SK-N-DZ (cell line): ENCODE results near the gene SOWAHB. TPM values are rescaled to one million over a fixed set of nuclear protein-coding genes. Genes with fewer than 3 reads are reported as not detected.

ENCODE experiments used
- DNase-seq: peaks from one replicate; pipeline ENCODE4 v3.0.0-alpha.2; 2015; ENCODE audit warnings: low spot score
- polyA plus RNA-seq, 2 experiments: library from polyadenylated mRNA; depleted of rRNA; stranded (reverse); fragments of >200 nt; gene quantifications; 2 replicates each; pipeline ENCODE4 v1.2.3, GENCODE V29; 2014

Gene SOWAHB, protein sequence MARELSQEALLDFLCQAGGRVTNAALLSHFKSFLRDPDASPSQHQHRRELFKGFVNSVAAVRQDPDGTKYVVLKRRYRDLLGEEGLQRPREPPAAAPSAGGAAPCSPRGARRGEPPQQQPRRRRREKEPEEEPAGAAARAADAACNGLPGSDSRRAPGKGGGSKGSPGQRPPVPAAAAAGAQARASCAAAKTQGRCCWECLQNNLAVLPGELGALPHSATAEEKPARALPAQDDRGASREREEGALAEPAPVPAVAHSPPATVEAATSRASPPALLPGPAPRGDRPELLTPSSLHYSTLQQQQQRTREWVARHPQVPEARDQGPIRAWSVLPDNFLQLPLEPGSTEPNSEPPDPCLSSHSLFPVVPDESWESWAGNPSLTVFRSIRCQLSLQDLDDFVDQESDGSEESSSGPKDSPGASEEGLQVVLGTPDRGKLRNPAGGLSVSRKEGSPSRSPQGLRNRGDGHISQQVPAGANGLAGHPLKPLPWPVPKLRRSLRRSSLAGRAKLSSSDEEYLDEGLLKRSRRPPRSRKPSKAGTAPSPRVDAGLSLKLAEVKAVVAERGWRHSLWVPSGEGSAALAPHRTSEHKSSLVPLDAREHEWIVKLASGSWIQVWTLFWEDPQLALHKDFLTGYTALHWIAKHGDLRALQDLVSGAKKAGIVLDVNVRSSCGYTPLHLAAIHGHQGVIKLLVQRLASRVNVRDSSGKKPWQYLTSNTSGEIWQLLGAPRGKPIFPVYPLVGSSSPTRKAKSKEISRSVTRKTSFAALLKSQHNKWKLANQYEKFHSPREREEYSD
- not detected in 2 replicates for polyA plus RNA-seq (2014; cell fraction: cytosol; rRNA removed)
- not detected in 2 replicates for polyA plus RNA-seq (2014; cell fraction: nucleus; rRNA removed)

DNA sequence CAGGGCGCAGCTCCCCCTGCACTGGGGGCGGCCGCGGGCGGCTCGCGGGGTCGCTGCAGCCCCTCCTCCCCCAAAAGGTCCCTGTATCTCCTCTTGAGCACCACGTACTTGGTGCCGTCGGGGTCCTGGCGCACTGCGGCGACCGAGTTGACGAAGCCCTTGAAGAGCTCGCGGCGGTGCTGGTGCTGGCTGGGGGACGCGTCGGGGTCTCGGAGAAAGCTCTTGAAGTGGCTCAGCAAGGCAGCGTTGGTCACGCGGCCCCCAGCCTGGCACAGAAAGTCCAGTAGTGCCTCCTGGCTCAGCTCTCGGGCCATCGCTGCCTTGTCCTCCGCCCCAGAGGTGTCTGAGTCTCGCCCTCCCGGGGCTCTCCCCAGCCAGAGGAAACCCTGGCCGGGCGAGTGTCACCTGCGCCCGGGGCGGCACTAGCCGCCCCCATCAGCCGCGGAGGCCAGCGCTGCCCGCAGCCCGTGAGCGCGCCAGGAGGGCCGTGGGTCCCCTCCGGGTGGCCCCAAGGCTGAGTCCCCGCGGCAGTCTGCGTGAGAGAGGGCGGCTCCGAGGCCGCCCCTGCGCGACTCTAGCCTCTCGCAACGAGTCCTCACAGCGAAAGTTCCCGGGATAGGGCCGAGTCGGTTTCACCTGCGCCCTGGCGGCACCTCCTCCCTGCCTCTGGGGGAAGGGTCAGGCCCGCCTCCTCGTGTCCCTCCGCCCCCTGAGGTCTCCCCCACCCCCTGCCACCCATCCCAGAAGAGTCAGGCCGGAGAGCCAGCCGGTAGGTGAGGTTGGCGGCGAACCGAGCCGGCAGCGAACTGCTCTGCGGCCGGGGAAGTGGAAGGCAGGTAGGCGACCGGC is at the start of gene SOWAHB:
Gene SOWAHB, minus strand, starts transcription at position 609 of the 849 bp plus-strand sequence. Its CDS starts 295 bp downstream, at position 314.
- no peak for DNase-seq

DNA sequence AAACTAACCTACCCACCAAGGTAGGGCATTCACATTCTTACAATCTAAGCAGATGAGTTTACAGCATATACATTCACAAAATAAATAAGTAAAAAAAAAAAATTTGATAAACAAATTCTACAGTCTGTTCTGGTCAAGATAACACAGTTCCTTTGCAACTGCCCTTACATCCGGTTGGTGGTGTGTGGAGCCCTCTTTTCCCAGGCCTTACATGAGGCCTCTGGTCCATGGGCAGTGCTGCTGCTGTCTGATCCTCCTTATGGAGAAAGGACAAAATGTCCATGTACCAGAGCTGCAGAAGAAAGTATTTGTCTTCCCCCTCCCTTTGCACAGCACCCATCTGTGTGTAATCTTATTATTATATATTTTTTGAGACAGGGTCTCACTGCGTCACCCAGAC is 49.4 kb upstream of the SOWAHB start:
- DNase-seq, result no peak

DNA sequence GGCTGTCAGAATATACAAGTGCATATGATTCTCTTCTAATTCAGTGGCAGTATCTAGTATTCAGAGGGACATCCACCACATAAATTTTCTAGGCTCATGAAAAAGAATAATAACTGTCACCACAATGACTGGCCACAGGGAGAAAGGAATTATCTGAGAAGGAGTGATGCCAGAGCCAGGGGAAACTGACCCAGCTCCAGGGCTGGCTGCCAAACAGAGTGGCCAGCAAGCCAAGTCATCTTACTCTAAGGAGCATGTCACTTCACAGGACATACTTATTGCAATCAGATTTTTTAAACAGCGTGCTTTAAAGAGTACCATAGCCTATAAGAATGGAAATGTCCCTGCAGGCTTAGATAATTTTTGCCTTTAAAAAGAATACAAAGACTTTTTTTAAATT is 45.8 kb upstream of the SOWAHB start:
- no peak for DNase-seq

DNA sequence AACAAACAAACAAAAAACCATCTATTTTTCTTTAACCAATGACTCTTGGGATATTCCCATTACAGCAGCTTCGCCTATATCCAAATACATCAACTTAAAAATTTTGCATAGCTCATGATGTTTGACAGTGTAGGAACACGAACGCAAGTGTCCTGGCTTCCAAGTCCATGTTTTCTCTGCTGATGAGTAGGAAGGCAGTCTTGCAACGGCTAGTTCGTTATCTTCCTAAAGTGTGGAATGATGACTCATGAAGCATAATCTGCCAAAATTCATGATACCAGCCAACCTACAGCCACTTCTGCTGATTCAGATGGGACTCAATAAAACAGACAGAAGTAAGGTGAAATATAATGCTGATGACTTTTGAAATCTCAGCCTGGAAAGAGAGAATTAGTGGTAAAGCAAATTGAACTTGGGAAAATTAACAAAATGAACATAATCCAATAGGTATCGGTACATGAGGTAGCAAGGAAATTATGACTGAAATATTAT is 45.2 kb upstream of the SOWAHB start:
- no peak for DNase-seq

DNA sequence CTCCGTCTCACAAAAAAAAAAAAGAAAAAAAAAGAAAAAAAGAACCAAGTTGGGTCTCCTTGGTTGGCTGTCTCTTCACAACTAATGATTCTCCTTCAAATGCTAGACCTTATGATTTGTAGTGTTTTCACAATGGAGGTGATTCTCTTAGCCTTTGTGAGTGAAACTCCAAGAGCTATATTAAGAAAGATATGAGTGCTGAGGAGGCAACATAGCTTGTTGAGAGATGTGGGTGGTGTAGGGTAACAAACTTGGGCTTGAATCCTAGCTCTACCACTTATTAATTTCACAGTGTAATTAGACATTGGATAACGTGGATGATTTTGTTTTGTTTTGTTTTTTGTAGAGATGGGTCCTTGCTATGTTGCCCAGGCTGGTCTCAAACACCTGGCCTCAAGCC is 41.2 kb upstream of the SOWAHB start:
- no peak for DNase-seq

DNA sequence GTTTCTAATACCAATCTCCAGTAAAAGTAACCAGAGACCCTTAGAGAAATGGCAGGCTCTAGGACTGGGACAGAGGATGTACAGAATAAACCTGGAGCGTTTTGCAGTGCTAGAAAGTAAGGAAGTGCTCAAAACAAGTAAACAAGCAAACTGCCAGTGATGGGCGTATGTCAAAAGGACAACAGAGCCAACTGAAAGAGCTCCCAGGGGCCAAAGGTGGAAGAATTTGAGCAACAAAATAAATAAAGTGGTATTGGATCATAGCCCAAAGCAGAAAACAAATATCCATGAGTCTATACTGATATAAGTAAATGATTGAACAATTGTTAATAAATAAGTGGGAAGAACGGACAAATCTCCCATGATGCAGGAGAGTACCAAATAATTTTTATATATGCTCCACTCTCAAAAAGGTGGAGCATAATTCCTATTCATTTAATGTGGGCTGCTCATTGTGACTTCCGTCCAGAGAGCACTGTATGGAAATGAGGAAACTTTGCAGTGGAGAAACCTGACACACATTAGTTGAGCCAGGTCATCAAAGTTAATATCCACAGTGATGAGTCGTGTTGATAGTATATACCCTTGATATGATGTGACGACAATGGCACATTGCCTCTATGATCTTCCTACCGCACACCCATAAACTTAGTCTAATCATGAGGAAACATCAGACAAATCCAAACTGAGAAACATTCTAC is 33.8 kb upstream of the SOWAHB start:
- DNase-seq, result no peak

DNA sequence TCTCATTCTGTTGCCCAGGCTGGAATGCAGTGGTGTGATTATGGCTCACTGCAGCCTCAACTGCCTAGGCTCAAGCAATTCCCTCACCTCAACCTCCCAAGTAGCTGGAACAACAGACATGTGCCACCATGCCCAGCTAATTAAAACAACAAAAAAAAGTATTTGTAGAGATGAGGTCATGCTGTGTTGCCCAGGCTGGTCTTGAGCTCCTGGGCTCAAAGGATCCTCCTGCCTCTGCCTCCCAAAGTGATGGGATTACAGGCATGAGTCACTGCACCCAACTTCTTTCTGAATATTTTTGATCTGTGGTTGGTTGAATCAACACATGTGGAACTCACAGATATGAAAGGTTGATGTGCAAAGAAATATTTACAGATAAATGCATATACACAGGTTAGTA is 33.1 kb upstream of the SOWAHB start:
- no peak for DNase-seq

DNA sequence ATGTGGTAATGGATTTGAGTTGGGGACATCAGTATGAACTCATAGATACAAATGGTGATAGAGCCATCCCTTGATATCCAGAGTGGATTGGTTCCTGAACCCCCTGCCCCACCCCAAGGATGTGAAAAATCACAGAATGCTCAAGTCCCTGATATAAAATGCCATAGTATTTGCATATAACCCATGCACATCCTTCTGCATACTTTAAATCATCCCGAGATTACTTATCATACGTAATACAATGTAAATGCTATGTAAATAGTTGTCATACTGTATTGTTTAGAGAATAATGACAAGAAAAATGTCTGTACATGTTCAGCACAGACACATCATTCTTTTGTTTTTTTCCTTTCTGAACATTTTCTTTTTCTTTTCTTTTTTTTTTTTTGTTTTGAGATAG is 32.7 kb upstream of the SOWAHB start:
- DNase-seq, result no peak

DNA sequence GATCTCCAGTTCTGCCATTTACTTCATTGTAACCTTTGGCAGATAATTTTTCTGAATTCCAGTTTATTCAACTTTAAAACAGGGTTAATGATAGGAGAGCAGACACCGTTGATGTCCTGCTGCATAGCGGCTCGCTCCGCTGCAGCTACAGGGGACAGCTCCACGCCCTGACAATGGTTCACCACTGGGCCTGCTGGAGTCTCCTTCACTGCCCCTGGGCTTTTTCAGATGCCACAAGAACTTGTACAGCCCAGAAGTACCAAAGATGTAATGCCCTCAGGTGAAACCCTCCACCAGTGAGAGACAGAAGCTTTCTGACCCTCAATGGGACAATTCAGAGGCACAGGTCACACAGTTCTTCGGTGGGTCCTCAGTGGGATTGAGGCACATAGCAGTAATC is 28.9 kb upstream of the SOWAHB start:
- no peak for DNase-seq

DNA sequence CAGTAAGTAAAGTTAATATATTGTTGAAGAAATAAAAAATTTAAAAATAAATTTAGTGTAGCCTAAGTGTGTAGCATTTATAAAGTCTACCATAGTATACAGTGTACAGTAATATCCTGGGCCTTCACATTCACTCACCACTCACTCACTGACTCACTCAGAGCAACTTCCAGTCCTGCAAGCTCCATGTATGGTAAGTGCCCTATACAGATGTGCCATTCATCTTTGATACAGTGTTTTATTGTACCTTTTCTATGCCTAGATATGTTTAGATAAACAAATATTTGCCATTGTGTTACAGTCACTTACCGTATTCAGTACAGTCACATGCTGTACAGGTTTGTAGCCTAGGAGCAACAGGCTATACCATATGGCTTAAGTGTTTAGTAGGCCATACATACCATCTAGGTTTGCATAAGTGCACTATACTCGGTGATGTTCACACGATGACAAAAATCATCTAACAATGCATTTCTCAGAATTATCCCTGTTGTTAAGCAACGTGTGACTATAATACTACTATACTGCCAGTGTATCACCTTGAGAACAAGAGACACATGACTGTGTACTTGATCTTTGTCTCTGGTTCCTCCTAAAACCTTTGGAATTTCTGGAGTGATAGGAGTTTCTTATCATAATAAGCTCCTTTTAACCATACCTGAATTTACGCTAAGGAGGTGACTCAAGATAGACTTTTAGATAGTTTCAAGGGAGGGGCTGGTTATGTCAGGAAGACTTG is 25.8 kb upstream of the SOWAHB start:
- no peak for DNase-seq

DNA sequence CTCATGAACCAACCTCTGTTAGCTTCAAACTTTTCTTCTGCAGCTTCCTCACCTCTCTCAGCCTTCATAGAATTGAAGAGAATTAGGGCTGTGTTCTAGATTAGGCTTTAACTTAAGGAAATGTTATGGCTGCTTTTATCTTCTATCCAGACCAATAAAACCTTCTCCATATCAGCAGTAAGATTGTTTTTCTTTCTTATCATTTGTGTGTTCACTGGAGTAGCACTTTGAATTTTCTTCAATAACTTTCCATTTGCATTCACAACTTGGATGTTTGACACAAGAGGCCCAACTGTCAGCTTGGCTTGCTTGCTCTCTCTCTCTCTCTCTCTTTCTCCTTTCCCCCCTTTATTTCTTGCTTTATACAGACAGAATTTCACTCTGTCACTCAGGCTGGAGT is 22.8 kb upstream of the SOWAHB start:
- no peak for DNase-seq

DNA sequence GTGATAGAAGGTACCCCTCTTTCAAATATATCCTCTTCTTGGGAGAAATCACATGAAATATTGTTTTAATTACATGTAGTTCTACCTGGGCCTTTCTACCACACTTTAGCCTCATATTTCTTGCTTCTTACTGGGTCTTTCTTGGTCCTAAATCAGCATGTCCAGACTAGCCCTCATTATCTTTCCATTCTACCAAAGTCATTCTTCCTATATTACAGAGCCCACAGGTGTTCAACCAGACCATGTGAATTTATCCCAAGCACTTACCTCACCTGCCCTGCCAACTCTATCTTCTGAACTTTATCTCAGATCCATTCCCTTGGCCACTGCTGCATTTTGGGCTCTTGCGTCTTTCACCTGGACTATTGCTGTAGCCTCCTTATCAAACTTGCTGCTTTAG is 11.8 kb upstream of the SOWAHB start:
- no peak for DNase-seq

DNA sequence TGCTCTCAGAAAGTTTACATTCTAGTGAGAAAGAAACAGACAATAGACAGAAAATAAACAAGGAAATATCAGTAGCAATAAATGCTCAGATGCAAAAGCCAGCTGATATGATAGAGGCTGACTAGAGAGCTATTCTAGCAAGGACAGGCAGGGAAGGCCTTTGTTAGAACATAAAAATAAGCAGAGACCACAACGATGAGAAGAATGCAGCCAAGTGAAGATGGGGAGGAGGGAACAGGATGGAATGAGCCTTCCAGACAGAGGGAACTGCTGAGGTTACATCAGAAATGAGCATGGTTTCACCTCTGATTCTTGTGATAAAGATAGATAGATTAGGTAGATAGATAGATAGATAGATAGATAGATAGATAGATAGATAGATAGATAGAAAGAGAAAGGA is 7.6 kb upstream of the SOWAHB start:
- DNase-seq, result no peak

DNA sequence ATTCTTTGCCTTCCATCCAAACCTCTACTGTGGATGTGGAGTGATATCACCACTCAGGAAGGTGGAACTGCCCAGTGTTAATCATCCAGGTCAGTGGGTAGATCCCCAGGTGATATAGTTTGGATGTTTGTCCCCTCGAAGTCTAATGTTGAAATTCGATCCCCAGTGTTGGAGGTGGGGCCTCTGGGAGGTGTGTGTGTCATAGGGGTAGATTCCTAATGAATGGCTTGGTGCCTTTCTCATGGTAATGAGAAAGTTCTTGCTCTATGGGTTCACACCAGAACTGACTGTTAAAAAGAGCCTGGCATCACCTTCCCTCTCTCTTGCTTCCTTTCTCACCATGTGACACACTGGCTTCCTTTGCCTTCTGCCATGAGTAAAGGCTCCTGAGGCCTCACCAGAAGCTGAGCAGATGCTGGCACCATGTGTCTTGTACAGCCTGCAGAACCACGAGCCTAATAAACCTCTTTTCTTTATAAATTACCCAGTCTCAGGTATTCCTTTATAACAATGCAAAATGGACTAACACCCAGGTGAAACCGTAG is 6.8 kb upstream of the SOWAHB start:
- no peak for DNase-seq

DNA sequence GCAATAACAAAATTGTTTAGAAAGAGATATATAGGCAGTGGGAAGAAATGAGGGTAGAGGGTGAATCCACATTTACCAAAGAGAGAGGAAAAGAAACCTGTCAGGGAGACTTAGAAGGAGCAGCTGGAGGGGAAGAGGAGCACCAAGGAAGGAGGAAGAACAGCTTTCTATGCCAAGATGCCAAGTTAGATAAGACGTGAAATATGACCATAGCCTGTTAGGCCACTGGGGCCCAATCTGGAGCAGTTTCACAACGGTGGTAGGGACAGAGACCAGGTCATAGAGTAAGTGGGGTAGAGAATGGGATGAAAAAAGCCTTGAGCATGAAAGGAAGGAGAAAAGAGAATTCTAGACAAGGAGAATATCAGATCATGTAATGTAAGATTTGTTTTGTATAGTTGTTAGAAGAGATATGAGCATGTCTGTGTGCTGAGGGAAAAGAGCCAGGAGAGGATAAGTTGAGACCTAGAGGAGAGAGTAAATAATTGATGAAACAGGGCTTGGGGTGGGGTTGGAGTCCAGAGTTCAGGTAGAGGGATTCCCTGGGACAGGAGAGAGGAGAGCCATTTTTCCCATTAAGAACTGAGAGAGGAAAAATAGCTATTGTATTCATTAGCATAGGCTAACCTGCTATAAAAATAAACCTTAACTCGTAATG is 4.4 kb upstream of the SOWAHB start:
- DNase-seq, result no peak

DNA sequence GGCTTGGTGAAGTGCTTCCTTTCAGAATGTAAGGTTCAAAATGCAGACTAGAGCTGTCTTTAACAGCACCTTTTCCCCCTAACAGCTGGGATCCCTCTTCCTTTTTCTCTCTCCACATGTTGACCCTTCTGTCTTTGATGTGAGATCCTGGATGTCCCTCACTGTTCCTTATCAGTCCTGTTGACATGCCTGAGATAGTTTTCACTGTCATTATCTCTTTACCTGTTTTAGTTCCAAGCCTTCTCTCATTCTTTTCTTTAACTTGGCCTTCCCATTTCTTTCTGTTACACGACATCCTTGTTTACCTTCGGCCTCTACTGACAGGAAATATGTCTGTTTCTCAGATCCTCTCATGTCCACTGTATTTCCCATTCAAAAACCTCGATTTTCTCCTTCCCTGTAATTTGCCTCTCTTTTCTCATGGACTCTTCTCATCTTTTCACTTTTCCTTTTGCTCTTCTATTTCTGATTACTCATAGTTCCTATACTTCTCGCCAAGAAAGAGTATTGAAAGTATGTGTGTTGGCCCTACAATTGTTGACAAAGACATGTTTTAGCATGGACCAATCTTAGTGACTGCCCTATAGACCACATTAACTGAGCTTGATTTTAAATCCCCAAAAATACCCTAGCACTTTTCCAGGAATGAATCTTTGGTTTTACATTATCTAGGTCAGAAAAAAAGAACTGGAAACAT is 1.2 kb upstream of the SOWAHB start:
- no peak for DNase-seq

DNA sequence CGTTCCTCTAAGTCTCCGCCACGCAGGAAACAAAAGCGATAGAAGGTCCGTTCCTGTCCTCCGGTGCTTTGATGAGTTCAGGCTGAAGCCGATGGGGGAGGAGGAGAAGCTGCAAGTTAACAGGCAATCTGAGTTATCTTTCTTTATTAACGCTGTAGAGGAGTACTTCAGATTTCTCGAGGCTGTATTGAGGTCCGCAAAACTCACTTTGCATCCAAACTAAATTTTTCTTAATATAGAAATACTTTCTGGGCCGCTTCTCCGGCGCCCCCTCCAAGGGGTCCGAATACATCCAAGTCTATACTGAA is 395 bp upstream of the SOWAHB start:
- DNase-seq, result no peak

DNA sequence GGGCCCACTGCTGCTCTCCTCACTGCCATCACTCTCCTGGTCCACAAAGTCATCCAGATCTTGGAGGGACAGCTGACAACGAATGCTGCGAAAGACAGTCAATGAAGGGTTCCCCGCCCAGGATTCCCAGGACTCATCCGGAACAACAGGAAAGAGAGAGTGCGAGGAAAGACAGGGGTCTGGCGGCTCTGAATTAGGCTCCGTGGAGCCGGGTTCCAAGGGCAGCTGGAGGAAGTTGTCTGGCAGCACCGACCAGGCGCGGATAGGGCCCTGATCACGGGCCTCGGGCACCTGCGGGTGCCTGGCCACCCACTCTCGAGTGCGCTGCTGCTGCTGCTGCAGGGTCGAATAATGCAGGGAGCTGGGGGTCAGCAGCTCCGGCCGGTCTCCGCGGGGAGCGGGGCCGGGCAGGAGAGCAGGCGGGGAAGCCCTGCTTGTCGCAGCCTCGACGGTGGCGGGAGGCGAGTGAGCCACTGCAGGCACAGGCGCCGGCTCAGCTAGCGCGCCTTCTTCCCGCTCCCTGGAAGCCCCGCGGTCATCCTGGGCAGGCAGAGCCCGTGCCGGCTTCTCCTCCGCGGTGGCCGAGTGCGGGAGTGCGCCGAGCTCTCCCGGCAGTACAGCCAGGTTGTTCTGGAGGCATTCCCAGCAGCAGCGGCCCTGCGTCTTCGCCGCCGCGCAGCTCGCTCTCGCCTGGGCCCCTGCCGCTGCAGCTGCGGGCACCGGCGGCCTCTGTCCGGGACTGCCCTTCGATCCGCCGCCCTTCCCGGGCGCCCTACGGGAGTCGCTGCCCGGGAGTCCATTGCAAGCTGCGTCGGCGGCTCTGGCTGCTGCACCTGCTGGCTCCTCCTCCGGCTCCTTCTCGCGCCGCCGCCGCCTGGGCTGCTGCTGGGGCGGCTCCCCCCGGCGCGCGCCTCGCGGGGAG is 1.1 kb downstream of the SOWAHB start:
- DNase-seq, result peak; percentile 18
